Measurements from ENCODE around the gene CYYR1.

Gene CYYR1

DNA sequence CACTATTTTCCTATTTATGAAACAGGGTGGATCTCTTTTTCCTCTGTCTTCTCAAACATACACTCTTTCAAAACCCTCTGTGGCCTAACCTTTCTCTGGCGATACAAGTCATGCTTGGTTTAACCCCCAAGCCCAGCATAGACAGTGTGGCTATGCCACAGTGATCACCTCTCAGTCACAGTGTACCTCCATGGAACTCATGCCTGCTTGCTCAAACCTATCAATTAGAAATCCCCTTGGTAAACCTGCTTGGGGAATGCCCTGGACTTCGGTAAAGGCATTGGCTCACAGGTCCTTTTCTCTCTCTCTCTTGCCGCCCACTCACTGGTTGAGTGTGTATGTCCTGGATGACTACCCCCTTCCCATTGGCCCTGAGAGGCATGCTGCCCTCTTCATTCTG, 147.5 kb downstream of the CYYR1 start:
- DNase-seq, result no peak

DNA sequence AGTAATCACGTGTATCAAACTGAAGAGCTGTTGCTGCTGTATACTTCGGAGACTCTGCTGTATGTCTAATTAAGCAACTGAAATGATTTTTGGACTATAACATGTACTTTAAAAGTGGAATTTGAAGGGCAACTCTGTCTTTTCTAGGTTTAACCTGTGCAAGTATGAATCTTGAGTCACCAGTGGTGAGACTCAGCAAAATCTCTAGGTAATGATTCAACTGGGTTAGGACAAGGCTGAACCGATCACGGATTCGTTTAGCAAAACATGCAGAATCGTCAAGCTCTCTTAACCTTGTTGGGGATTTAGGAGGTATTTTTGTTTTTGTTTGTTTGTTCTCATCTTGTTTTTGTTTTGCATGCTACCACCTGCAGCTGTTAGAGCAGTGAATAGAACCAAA, 149.6 kb downstream of the CYYR1 start:
- no peak for DNase-seq

DNA sequence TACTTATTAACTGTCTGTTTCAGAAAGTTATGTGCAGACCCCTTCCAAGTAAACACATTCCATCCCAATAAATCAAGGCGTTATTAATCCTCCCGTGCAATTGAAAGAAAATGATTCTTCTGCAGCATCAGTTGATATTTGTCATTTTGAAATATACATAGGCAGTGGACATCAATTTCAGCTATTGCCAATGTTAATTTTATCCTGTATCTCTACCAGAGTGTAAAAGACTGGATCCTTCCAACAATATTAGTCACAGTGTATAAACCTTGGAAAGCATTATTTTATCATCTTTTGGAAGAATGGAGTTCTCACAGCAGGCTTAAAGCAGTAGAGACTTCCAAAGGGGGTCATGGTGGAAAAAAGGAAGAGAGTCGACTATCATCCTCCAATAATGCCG, 150.4 kb downstream of the CYYR1 start:
- DNase-seq, result no peak

DNA sequence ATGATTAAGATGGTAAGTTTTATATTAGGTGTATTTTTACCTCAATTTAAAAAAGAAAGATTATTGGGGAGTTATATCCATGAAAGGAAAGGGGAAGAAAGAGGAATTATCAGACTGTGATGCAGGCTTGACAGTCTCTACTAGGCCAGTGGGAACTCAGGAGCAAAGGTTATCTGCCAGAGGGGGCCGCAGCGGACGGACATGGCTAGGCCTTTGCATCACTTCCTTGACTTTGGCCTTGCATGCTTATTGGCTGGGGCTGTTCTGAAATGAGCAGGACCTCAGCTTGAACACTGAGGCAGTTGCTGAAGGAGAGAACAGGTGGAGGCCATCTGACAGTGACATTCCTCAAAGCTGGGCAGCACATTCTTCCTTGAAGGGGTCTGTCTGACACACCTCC, 150.9 kb downstream of the CYYR1 start:
- no peak for DNase-seq

DNA sequence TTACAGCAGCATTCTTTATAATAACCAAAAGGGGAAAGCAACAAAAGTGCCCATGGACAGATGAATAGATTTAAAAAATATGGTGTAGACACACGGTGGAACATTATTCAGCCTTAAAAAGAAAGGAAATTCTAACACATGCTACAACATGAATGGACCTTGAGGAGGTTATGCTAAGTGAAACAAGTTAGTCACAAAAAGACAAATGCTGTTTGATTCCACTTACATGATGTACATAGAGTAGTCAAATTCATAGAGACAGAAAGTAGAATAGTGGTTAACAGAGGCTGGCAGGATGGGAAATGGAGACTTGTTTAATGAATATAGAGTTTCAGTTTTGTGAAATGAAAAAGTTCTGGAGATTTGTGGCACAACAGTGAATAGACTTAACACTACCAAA, 151.4 kb downstream of the CYYR1 start:
- no peak for DNase-seq
